UCSD-AML1 (cell line): ENCODE results near the gene AHNAK2.

Source experiments
- DNase-seq: peaks from one replicate; lab custom pipeline; 2025; ENCODE audit not compliant: unreplicated experiment; lab: John Stamatoyannopoulos, UW

The AHNAK2 gene

GRCh38 chr14:105012171-105012985 is 34.2 kb upstream of the AHNAK2 start:
- DNase-seq: no peak

DNA sequence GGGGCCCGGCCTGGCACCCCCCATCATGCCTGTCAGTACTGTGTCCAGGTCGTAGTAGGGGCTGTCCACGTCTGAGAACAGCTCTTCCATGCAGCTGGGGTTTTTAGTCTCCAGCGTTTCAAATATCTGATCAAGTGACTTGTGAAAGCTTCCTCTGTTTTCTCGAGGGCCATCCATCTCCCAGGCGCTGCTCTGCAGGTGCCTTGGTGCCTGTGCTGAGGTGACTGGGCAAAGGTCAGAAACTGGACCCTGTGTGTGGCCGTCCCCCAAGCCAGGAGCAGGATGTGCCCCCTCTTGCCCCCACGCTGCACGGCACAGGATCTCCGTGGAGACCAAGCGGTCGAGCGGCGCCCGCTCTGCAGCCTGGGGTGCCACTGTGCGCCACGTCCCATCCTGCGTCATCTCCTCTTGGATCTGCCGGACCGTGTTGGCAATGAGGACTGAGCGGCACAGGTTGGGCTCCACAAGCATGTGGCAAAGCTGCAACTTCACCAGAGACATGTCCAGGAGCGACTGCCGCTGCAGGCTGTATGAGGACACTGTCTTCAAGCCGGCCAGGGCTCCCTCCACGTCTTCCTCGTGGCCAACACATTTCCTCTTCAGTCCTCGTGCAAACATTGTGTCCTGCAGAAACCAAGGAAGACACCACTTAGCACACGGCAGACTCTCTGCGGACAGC is 33.3 kb upstream of the AHNAK2 start:
- DNase-seq: no peak

DNA sequence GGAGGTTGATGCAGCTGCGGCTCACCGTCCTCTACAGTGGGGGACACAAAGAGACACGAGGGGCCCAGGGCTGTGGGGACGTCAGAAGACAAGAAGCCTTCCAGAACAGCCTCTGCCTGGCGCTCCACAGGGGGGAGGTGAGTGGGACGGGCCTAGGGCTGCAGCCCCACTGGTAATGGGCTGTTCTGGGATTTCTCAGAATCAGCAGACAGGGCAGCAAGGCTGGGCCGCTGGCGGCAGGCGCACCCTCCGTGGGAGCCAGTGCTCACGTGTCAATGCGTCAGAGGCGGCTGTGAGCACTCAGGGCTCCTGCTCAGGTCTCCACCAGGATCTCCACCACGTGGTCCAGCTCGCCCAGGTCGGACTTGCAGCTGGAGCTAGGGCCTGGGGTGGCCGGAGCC is 32.7 kb upstream of the AHNAK2 start:
- no peak for DNase-seq

GRCh38 chr14:105010106-105010505 is 31.9 kb upstream of the AHNAK2 start:
- no peak for DNase-seq

GRCh38 chr14:105007593-105008264 is 29.6 kb upstream of the AHNAK2 start:
- DNase-seq: no peak

DNA sequence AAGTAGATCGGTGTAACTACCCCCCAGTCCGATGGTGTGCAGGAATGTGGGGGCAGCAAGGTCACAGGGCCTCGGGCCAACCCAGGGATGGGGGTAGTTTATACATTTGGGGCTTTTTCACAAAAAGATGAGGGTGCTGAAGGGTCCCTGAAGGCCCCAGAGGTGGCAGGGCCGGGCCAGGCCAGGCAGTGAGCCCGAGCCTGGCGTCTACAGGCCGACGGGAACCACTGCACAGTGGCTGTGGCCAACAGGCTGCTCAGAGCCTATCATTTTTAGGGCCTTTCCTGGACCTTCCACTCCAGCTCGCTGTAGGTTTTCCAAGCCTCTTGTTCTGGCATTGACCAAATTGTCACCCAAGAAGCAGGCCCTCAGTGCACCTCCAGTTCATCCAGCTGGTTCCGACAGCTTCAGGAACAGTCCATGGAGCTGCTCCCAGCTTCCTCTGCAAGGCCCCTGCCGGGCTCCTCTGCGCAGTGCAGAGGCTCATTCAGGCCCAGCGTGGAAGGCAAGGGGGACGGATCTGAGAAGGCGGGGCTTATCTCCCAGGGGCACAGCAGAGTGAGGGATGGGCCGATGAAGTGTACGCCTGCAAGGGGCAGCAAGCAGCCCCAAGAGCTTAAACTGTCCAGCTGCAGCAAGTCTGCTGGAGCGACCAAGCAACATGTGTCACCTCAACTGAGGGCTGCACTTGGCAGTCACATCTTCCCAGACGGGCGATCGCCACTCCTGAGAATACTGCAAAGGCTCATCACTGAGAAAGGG is 28.8 kb upstream of the AHNAK2 start:
- no peak for DNase-seq

DNA sequence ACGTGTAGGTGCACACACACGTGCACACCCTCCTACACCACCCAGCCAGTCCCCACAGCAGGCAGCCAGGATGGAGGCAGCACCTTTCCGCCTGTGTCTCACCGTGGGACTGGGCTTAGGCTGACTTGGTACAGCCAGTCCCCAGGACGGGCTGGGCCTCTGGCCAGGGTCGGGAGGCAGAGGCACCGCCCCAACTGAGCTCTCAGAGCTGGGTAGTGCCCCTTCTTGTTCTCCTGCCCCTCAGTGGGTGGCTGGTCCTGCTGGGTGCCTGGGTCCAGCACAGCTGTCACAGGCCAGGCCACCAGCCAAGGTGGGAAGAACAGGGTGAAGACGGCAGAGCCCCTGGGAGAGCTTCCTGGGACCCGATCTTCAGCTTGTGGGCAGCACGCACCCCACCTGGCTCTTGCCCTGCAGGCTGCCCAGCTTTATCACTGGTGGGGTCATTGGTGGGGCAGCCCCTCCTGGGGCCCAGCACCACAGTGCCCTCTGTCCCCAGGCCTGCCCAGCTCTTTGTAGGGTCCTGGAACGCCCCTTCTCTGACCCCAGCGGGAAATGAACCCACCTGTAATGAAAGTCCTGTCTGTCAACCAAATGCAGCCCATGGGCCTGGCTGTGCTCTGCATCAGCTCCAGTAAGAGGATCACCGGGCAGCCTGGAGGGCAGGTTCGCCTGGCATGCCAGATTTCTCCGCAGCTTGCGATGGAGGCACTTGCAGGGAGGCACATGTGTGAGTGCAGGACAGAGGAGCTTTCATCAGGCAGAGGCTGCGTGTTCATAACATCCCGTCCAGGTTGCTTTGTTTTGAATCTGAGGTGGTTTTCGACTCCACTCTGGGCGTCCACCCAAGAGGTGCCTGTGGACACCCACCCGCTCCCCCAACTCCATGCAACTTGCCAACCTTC is 28.0 kb upstream of the AHNAK2 start:
- no peak for DNase-seq

- DNase-seq: no peak
Measured at GRCh38 chr14:105005329-105005928, 27.3 kb upstream of the AHNAK2 start.

DNA sequence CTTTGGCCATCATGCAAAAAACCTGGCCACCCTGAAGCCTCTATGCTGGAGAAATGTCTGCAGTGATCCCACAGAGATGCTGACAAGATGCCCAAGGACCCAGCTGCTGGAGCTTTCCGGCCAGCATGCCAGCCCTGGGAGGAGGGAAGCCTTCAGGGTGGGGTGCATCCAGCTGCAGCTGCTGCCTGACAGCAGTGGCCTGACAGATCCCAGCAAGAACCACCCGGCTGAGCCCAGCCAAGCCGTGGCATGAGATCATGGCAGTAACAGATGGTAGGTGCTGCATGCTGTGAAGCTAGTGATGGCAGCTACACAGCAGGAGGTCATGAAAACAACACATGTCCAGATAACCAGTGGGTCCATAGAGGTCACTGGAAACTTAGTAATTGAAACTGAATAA is 21.2 kb upstream of the AHNAK2 start:
- no peak for DNase-seq

DNA sequence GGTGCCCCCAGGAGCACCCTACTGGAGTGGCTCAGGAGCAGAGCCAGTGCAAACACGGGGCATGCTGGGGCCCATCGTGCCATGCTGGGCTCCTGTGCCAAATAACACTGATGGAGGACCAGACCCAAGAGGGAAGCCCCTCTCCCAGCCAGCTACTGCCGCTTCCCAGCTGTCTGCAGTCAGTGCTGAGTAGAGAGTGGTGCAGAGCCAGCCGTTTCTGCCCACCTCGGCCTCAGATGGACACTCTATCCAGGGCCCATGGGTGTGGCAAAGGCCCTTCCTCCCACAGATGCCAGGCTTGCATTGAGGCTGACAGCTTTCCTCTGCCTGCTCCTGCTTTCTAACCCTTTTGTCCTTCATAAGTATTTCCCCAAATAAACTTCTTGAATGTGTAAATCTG is 20.6 kb upstream of the AHNAK2 start:
- DNase-seq: no peak

- DNase-seq: no peak
Measured at GRCh38 chr14:104996483-104996882, 18.3 kb upstream of the AHNAK2 start.

DNA sequence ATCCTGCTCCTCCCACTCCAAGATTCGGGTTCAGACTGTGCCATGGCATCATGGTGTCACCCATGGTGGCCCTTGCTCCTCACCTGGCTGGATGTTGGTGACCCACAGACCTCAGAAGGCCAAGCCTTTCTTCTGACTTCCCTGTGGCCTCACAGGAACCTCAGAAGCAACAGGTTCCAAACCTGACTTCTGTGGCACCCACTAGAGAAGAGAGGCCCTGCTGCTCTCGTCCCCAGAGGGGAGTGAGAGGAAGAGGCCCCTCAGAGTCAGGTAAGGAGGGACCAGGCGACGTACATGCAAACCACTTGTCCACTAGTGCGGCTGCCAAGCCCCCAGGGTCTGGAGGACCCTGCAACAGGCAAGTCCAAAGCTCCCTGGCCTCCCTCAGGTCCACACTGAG is 17.9 kb upstream of the AHNAK2 start:
- DNase-seq: no peak

- DNase-seq: no peak
Measured at GRCh38 chr14:104994978-104995377, 16.8 kb upstream of the AHNAK2 start.

GRCh38 chr14:104993808-104994591 is 15.8 kb upstream of the AHNAK2 start:
- DNase-seq: no peak

DNA sequence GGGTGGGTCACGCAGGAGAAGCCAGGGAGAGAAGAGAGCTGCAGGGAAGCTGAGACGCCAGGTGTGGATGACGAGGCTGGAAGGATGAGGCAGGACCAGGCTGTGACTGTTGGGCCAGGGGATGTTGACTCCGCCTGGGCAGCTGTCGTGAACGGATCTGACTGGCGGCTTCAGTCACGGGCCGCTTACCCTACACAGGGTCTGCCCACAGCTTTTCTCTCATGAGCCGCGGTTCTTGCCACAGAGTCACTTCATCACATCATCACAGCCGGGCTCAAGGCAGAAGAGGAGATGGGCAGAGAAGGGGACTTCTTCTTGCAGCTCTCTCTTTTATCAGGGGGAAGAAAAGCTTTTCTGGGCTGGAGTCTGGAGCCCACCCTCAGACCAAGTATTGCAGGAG is 15.1 kb upstream of the AHNAK2 start:
- no peak for DNase-seq

DNA sequence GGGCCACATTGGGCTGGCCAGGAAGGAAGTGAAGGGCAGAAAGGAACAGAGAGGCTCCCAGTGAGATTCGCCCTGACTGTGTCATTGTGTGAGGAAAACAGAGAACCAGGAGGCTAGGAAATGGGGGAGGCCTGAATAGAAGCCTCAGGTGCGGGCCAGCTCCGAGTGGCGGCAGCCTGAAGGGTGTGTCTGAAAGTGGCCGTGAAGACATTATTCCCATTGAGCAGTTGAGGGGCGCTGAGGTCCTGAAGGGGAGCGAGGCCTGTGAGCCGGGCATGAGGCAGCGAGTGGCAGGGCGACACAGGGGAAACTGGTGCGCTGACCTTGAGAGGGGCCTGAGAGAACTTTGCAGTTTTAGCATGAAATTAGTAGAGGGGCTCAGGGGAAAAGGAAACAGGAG is 14.3 kb upstream of the AHNAK2 start:
- DNase-seq: no peak

DNA sequence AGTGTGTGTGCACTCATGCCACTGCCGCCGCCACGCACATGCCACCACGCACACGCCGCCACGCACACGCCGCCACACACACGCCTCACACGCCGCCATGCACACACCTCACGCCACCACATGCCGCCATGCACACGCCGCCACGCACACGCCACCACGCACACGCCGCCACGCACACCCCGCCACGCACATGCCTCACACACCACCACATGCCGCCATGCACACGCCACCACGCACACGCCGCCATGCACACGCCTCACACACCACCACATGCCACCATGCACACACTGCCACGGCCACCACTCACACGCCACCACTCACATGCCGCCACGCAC is 13.7 kb upstream of the AHNAK2 start:
- DNase-seq: no peak

GRCh38 chr14:104989951-104990303 is 11.8 kb upstream of the AHNAK2 start:
- no peak for DNase-seq

- DNase-seq: no peak
Measured at GRCh38 chr14:104989236-104989950, 11.2 kb upstream of the AHNAK2 start.
